Transverse colon (tissue), 4 donors: ENCODE results near the gene OTULIN. TPM values are rescaled to one million over a fixed set of nuclear protein-coding genes. Genes with fewer than 3 reads are reported as not detected.

ENCODE experiments used
- DNase-seq: peaks from one replicate; pipeline ENCODE4 v3.0.0-alpha.2; 2019
- H3K27ac ChIP-seq, 4 donors: fragments of 200-600 bp; sonication (generic); 2 replicates each; pipeline ENCODE4 v1.5.1; 2016 to 2018; ENCODE audit warnings: inconsistent platforms in 4 of 4
- H3K27me3 ChIP-seq: fragments of 200-600 bp; sonication (generic); 2 replicates; pipeline ENCODE4 v1.5.1; 2017; ENCODE audit warnings: inconsistent platforms
- H3K36me3 ChIP-seq, 4 donors: fragments of 200-600 bp; sonication (generic); 2 replicates each; pipeline ENCODE4 v1.5.1; 2017 to 2019; ENCODE audit warnings: inconsistent platforms in 4 of 4
- H3K4me1 ChIP-seq, 4 donors: fragments of 200-600 bp; sonication (generic); 2 replicates each; pipeline ENCODE4 v1.5.1; 2017 to 2020; ENCODE audit warnings: inconsistent platforms in 4 of 4
- H3K4me3 ChIP-seq, 4 donors: fragments of 200-600 bp; sonication (generic); 1 replicate in 1 of 4; 2 replicates in 3 of 4; pipeline versions ENCODE4 v1.5.1 to v1.6.1; 2017 to 2019; ENCODE audit warnings: inconsistent platforms in 4 of 4
- H3K9me3 ChIP-seq, 2 donors: fragments of 200-600 bp; sonication (generic); 2 replicates each; pipeline ENCODE4 v1.5.1; 2017 to 2019; ENCODE audit warnings: inconsistent platforms in 2 of 2
- CTCF ChIP-seq, 5 experiments: fragments of 200-600 bp in 3 of 5; fragments of 450-650 bp in 2 of 5; sonication (generic) in 3 of 5; IDR thresholded peaks; 1 replicate in 2 of 5; 2 replicates in 3 of 5; pipeline ENCODE4 v1.5.1; 2016 to 2017; ENCODE audit warnings: antibody characterized with exemption in 5 of 5, inconsistent platforms in 3 of 5, mild to moderate bottlenecking in 2 of 5, moderate library complexity in 1 of 5
- EP300 ChIP-seq: sonication (generic); formaldehyde crosslinking; IDR thresholded peaks from one replicate; pipeline ENCODE4 v1.6.1; 2017; ENCODE audit warnings: antibody characterized with exemption, low read depth
- POLR2A ChIP-seq: fragments of 450-650 bp; IDR thresholded peaks from one replicate; pipeline ENCODE4 v1.6.1; 2016; ENCODE audit warnings: antibody characterized with exemption, mild to moderate bottlenecking, moderate library complexity
- POLR2AphosphoS5 ChIP-seq, 3 donors: sonication (generic); formaldehyde crosslinking; IDR thresholded peaks; one replicate each; pipeline ENCODE4 v1.6.1; 2016; ENCODE audit warnings: antibody characterized with exemption in 3 of 3
- WGBS, 2 donors: methylation state at CpG; one replicate each; pipeline ENCODE4 v1.1.5; 2018; ENCODE audit warnings: low coverage in 1 of 2; 5-methylcytosine and 5-hydroxymethylcytosine counted together
- in situ Hi-C, 4 donors: fragments of 200-750 bp; cut with MboI; loops; one replicate each; pipeline versions ENCODE4 v1.15.0 to v1.15.1; 2017; ENCODE audit warnings: low sequenced_read_pairs in 3 of 4, low pct_ligation_motif_present in 1 of 4, low pct_unique_long_range_greater_than_20kb in 1 of 4
- intact Hi-C: fragments of 100-400 bp; cut with DNase I; formaldehyde crosslinking; loops from one replicate; pipeline ENCODE4 v1.15.1; 2023; ENCODE audit warnings: low total_unique reads
- total RNA-seq, 4 donors: library from RNA; depleted of rRNA; stranded (reverse); fragments of >200 nt; gene quantifications; one replicate each; pipeline ENCODE4 v1.1.0, GENCODE V29; 2016

Gene OTULIN
- total RNA-seq, 4 donors from 2014 or later, result 34.8 to 52.4 (median 40.4) TPM

GRCh38 chr5:14714706-14715105, 50.2 kb downstream of the OTULIN start:
- in situ Hi-C loops, result no loop called here
- 100% methylated on average over 6 of the region's 6 CpGs; no CpG with 5 or more reads in 1 of the 2 donors for WGBS, 2 donors

DNA sequence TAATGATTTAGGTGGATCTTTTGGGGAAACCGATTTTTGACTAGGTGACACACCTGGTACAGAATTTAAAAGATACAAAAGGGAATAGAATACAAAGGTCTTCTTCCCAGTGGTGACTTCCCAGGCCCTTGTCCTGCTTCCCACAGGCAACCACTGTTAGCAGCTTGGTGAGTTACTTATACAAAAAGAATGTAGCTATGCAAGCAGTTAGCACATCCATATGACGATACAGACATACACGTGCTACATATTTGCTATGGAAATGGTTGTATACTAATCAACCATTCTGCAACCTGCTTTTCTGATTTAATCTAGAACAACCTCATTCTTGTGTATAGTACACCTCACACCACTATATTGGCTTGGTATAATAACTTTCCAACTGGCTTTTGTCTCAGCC, 51.0 kb downstream of the OTULIN start:
- in situ Hi-C loops, result no loop called here
- no peak overlapping the region for H3K27ac ChIP-seq
- no peak overlapping the region for H3K4me3 ChIP-seq
- no peaks in the 10 kb centered on the region for H3K27me3 ChIP-seq
- H3K4me1 ChIP-seq, result peaks cover 0 to 9% (median 1%) of the 10 kb centered on the region in 4 donors
- WGBS, 2 donors, result 95 to 97% methylated on average over 3 of the region's 3 CpGs
- no peak for TF ChIP-seq POLR2AphosphoS5 (IDR thresholded peaks at IDR 0.05)
- no peak for TF ChIP-seq CTCF (IDR thresholded peaks at IDR 0.05)
- TF ChIP-seq POLR2A, result no peak
- TF ChIP-seq EP300, result no peak
- H3K36me3 ChIP-seq, result peaks cover 0 to 27% (median 11%) of the 10 kb centered on the region in 4 donors
- no peak for DNase-seq
- intact Hi-C loops, result no loop called here
- no peaks in the 10 kb centered on the region for H3K9me3 ChIP-seq

More at GRCh38 chr5:14714706-14715105, 50.2 kb downstream of the OTULIN start:
- intact Hi-C loops, result no loop called here
- H3K4me3 ChIP-seq, result no peak overlapping the region
- H3K36me3 ChIP-seq, result peaks cover 0 to 33% (median 13%) of the 10 kb centered on the region in 4 donors
- no peak for DNase-seq
- H3K27me3 ChIP-seq, result no peaks in the 10 kb centered on the region
- H3K4me1 ChIP-seq, result peaks cover 0 to 9% (median 1%) of the 10 kb centered on the region in 4 donors
- H3K9me3 ChIP-seq, result no peaks in the 10 kb centered on the region
- H3K27ac ChIP-seq, result no peak overlapping the region
- TF ChIP-seq POLR2A, result no peak
- TF ChIP-seq EP300, result no peak
- TF ChIP-seq CTCF (IDR thresholded peaks at IDR 0.05), result no peak
- TF ChIP-seq POLR2AphosphoS5 (IDR thresholded peaks at IDR 0.05), result no peak

- peaks cover 0 to 21% (median 9%) of the 10 kb centered on the region in 4 donors for H3K36me3 ChIP-seq
- H3K9me3 ChIP-seq, result no peaks in the 10 kb centered on the region
- H3K27ac ChIP-seq, result no peak overlapping the region
- no peak overlapping the region for H3K4me3 ChIP-seq
- 64 to 70% methylated on average over 8 to 13 of the region's 13 CpGs for WGBS, 2 donors
- H3K27me3 ChIP-seq, result no peaks in the 10 kb centered on the region
- H3K4me1 ChIP-seq, result peaks cover 0 to 9% (median 1%) of the 10 kb centered on the region in 4 donors
- in situ Hi-C loops, result no loop called here
- intact Hi-C loops, result no loop called here
- no peak for DNase-seq
- TF ChIP-seq POLR2A, result no peak
- no peak for TF ChIP-seq POLR2AphosphoS5 (IDR thresholded peaks at IDR 0.05)
- no peak for TF ChIP-seq CTCF (IDR thresholded peaks at IDR 0.05)
- TF ChIP-seq EP300, result no peak
These were observed 52.5 kb downstream of the OTULIN start for GRCh38 chr5:14716755-14717752.

- H3K4me3 ChIP-seq, result no peak overlapping the region
- no peak for TF ChIP-seq CTCF (IDR thresholded peaks at IDR 0.05)
- no peak for TF ChIP-seq EP300
- TF ChIP-seq POLR2AphosphoS5 (IDR thresholded peaks at IDR 0.05), result no peak
- no peak for TF ChIP-seq POLR2A
- H3K9me3 ChIP-seq, result no peaks in the 10 kb centered on the region
- H3K27me3 ChIP-seq, result no peaks in the 10 kb centered on the region
- peaks cover 0 to 14% (median 1%) of the 10 kb centered on the region in 4 donors for H3K36me3 ChIP-seq
- DNase-seq, result no peak
- in situ Hi-C loops, result no loop called here
- no peak overlapping the region for H3K27ac ChIP-seq
- peaks cover 0 to 9% (median 1%) of the 10 kb centered on the region in 4 donors for H3K4me1 ChIP-seq
- WGBS, 2 donors, result 86 to 100% methylated on average over 2 to 5 of the region's 5 CpGs
- intact Hi-C loops, result no loop called here
These were observed 54.3 kb downstream of the OTULIN start for GRCh38 chr5:14718778-14719177.
